GM19438 (cell line): Measurements from ENCODE around the gene TGFB1.
"Not testable (repeated sequence)": the region's sequence is repeated elsewhere in the genome, so short reads cannot be mapped to it uniquely, and the experiment has no call there.

Experiments
- ATAC-seq: cut with Tn5 transposase; IDR thresholded peaks from one replicate; pipeline ENCODE4 v1.9.1; 2021; ENCODE audit warnings: low read depth; ENCODE audit not compliant: unreplicated experiment

The TGFB1 gene

DNA sequence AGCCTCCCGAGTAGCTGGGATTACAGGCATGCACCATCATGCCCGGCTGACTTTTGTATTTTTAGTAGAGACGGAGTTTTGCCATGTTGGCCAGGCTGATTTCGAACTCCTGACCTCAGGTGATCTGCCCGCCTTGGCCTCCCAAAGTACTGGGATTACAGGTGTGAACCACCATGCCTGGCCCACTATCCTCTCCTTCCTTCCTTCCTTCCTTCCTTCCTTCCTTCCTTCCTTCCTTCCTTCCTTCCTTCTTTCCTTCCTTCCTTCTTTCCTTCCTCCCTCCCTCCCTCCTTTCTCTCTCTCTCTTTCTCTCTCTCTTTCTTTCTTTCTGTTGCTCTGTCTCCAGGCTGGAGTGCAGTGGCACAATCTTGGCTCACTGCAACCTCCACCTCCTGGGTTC lies 17.4 kb upstream of the TGFB1 start:
- not testable (repeated sequence) for ATAC-seq

DNA sequence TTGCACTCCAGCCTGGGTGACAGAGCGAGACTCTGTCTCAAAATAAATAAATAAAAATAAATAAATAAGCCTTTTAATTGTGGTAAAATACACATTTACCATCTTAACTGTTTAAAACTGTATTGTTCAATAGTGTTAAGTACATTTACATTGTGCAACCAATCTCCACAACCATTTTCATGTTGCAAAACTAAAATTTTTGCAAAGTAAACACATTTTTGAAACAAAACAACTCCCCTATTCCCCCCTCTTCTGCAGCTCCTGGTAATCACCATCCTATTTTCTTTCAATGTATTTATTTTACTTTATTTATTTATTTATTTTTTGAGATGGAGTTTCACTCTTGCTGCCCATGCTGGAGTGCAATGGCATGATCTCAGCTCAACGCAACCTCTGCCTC lies 16.0 kb upstream of the TGFB1 start:
- no peak for ATAC-seq

DNA sequence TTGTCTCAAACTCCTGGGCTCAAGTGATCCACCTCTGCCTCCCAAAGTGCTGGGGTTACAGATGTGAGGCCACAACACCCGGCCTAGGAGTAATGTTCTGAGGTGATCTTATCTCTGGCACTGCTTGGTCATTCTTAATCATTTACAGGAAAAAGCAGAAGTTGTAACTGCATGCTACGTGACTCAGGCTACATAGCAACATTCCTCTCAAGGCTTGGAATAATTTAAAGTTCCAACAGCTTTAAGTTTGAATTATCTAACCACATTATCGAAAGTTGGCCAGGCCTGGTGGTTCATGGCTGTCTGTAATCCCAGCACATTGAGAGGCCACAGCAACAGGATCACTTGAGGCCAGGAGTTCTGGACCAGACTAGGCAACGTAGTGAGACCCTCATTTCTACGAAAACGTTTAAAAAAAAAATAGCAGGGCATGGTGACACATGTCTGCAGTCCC lies 14.2 kb upstream of the TGFB1 start:
- peak; percentile 42 for ATAC-seq

DNA sequence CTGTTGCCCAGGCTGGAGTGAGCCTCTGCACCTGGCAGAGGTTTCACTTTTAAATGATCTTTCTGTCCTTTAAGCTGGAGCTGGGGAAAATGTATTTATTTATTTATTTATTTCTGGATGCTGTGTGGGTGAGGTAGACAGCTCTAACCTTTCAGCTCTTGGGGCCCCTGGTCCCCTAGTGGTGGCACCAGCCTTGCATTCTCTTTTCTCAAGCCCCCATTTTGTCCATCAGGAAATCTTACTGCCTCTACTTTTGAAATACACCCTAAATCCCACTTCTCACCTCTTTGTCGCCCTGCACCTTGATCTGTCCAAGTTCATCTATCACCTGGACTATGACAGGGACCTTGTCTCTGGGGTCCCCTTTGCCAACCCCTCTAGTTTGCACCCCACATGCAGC lies 12.4 kb upstream of the TGFB1 start:
- ATAC-seq: no peak

DNA sequence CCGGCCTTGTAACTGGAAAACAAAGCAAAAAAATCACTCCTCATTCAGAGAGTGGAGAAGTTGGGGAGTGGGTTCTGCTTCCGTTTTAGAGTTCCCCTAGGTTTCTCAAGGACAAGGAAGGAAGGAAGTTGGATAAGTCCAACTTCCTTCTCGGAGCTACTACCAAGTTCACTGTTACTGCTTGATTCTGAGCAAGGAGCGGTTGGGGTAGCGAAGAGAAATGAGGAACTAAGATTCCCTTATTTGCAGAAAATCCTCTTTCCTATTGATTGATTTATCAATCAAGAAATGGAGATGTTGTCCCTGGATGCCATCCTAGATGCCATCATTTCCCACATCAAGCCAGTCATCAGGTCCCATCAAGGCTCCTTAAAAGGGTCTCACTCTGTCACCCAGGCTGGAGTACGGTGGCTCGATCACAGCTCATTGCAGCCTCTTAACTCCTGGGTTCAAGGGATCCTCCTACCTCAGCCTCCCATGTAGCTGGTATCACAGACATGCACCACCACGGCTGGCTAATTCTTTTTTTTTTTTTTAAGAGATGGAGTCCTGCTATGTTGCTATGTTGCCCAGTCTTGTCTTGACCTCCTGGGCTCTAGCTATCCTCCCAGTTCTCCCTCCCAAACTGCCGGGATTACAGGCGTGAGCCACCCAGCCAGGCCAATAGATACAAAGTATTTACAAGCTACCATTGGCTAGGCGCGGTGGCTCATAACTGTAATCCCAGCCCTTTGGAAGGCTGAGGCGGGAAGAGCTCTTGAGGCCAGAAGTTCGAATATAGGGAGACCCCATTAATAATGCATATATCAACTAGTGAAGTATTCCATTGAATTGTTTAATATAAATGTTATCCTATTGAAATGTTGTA lies 11.0 kb upstream of the TGFB1 start:
- no peak for ATAC-seq

DNA sequence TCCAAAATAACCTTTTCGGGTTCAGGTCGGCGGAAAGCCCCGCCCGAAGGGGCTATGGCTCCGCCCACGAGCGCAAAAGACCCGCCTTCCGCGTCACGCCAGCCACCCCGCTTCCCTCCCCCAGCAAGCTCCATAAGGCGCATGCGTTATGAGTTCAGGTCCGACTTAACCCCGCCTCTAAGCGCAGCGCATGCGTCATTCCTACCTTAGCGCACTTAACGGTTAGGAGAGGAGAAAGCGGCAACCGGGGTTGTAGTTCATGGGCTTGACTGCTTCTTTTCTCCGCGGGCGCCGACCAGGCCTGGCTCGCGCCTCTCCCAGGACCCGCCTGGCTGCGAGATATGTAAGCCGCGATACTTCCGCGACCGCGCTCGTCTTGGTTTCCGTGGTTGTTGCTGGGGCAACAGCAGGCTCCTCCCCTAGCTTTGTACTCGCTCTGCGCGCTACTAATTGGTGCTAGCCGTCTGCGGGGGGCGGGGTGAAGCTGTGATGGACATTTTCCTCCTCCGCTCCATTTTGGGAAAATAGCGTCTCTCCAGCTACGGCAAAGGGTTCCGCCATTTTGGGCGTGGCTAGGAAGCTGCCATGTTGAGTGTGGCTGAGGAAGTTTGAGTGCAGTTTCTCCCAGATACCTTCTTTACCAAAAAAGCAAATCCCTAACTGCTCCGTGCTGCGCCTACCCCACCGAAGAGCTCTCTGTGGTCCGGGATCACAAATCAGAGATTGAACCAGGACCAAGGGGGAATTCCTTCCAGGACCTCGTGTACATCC lies 10.2 kb upstream of the TGFB1 start, which contains the start of gene B9D2:
Gene B9D2, minus strand, starts transcription at position 397 of the 771 bp plus-strand sequence. CDS start 630 bp downstream, outside the sequence.
- ATAC-seq: peak; percentile 71

DNA sequence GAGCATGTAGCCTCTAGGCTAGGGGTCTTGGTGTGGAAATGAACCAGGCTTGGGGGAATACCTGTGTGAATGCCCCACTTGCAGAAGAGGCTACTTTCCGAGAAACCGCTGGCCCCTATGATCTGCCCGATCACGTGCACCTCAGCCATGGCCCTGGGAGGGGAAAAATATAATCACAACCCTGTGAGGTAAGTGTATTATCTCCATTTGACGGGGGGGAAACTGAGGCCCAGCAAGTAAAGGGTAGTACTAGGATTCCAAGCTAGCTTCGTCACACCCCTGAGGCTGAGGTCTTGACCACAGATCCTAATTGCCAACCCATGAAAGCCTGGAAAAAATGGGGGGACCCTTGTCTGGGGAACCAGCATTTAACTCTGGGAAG lies 9.6 kb upstream of the TGFB1 start:
- no peak for ATAC-seq

DNA sequence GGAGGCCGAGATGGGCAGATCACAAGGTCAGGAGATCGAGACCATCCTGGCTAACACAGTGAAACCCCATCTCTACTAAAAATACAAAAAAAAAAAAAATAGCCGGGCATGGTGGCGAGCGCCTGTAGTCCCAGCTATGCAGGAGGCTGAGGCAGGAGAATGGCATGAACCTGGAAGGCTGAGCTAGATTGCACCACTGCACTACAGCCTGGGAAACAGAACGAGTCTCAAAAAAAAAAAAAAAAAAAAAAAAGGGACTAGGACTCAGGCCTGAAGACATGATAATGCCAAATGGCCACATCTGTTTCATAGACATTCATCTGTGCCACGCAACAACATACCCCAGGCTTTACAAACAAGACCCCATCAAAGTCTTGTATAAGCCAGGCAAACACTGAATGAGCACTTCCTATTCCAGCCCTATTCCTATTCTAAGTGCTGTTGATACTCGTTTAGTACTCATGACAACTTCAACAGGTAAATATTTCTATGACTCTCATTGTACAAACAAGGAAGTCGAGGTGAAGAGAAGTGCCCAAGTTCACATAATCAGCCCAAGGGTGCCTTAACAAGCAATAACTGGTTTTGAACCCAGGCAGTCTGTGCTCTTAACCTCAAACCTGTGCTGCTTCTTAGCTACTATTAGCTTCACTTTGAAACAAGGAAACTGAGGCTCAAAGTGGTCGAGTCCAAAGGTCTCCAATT lies 8.6 kb upstream of the TGFB1 start:
- ATAC-seq: no peak

DNA sequence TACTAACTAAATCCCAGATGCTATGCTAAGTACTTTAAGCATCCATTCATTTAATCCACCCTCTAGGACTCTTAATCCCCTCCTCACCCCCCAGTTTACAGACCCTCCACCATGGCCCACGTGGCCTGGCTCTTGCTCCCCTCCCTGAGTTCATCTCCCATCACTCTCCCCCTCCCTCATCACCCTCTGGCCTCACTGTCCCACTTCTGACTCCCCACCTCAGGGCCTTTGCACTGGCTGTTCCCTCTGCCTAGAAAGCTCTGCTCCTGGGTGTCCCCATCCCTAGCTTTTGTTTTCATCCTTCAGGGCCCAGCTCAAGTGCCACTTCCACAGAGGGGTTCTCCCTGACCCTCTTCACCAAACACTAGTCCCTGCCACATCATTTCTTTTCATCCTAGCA lies 6.0 kb upstream of the TGFB1 start:
- ATAC-seq: no peak

GRCh38 chr19:41357746-41358145 lies 4.0 kb upstream of the TGFB1 start:
- no peak for ATAC-seq

- ATAC-seq: no peak
Observed at GRCh38 chr19:41356984-41357739, 3.4 kb upstream of the TGFB1 start.

GRCh38 chr19:41355802-41356201 lies 2.1 kb upstream of the TGFB1 start:
- ATAC-seq: no peak

DNA sequence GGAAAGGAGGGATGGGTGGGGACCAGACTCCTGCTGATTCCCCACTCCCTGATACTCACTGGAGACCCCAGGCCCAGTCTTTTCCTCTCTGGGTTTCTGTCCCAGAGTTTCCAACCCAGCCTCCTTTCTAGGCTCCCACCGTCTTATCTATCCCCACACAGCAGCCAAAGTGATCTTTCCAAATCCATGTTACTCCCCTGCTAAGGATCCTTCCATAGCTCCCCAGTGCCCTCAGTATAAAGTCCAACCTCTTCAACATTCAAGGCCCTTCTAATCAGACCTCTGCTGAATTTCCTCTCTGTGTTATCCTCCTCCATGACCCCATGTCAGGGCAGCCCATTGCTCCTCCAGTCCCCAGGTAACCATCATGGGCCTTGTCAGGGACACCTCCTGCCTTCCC lies 1.3 kb upstream of the TGFB1 start:
- ATAC-seq: no peak

DNA sequence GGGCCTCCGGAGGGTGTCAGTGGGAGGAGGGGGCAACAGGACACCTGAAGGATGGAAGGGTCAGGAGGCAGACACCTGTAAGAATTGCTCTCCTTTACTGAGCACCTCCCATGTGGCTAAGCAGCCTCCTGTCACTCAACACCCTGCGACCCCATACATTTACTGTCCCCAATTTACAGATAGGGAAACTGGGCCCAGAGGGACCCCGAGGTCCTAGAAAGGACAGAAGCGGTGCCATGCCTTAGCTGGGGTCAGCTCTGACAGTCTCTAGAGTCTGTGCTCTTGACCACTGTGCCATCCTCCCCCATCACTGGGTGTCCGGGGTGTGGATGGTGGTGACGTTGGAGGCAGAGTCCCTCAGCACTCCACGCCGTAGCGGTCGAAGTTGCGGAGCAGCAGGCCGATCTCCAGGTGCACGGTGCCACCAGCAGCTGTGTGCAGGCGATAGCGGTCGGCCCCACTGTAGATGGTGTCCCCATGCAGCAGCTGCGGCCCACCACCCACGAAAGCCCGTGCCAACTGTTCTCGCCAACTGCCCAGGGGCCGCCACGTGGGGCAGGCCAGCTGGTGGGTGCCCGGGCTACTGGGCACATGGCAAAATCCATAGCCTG lies 726 bp upstream of the TGFB1 start:
- no peak for ATAC-seq

- ATAC-seq: no peak
Observed at GRCh38 chr19:41352609-41353465, 885 bp downstream of the TGFB1 start.

DNA sequence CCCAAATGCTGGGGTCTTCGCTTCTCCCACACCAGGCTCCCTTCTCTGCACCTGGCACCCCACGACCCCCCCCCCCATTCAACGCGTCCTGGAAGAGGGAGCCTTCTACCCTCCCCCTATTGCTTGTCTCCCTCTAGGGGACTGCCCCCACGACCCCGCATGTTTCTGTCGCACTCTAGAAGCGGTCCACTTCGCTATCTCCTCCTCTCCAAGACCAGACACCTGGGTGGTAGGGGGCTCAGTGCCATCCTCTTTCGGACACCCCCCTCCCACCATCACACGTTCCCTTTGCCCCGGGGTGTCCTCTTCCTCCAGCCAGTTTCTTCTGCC lies 1.5 kb downstream of the TGFB1 start:
- no peak for ATAC-seq

DNA sequence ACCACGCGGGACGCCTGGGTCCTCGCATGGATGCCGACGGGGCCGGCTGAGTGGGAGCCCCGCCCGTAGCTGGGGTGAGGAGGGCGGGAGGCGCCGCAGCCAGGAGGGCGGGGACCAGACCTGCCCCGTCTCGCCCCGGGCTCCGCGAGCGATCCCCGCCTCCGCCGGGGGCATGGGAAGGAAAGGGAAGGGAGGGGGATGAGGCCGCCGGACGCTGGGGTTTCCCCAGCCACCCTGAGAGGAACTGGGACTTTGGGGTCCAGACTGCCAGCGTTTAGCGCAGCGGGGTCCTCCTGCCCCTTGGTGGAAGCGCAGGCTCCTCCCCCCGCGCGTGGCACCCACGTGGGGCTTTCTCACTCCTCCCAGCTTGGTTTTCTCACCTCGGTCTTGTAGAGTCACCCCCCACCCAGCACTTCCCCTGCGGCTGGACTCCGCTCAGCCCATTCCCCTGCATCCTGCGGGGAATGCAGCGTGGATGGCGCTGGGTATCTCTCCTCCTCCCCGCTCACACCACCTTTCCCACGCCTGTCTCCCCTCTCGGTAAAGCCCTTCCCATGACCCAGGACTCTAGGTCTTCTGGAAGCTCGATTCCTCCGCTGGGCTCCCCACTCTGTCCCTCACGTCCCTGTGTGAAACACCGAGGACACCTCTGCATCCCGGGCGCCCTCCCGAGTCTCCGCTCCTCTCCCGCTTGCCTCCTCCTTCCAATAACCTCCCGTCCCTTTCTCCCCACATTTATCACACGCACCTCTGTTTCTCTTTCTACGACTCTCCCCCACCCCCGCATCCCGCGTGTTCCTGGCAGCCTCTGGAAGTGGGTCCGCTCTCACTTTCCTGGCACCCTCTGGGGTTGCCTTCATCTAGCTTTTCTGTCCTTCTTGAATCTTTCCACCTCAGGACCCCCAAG lies 2.1 kb downstream of the TGFB1 start:
- ATAC-seq: peak; percentile 42

- peak; percentile 1 for ATAC-seq
Observed at GRCh38 chr19:41350735-41351338, 2.9 kb downstream of the TGFB1 start.
